Cardiac muscle cell (in vitro differentiated cells and primary cell): ENCODE measurements around the gene HSD3B2. TPM values are rescaled to one million over a fixed set of nuclear protein-coding genes. Genes with fewer than 3 reads are reported as not detected.
"Not testable (repeated sequence)": the region's sequence is repeated elsewhere in the genome, so short reads cannot be mapped to it uniquely, and the experiment has no call there.

ENCODE experiments used
- DNase-seq, 2 donors: peaks; one replicate each; pipeline versions ENCODE4 v3.0.0 to v3.0.0-alpha.2; 2010 to 2017; ENCODE audit warnings: low read depth in 1 of 2, low spot score in 1 of 2
- H3K27ac ChIP-seq: fragments of 200-600 bp; sonication (generic); 2 replicates; pipeline ENCODE4 v1.5.1; 2016
- H3K27me3 ChIP-seq: fragments of 200-600 bp; sonication (generic); 2 replicates; pipeline ENCODE4 v1.6.0; 2016; ENCODE audit warnings: control low read depth
- H3K36me3 ChIP-seq: fragments of 200-600 bp; sonication (generic); 2 replicates; pipeline ENCODE4 v1.5.1; 2016; ENCODE audit warnings: control low read depth
- H3K4me1 ChIP-seq: fragments of 200-600 bp; sonication (generic); 2 replicates; pipeline ENCODE4 v1.8.1; 2017; ENCODE audit warnings: low read depth, mild to moderate bottlenecking, mixed run types
- H3K4me3 ChIP-seq: fragments of 200-600 bp; sonication (generic); 2 replicates; pipeline ENCODE4 v1.5.1; 2016; ENCODE audit warnings: mild to moderate bottlenecking
- H3K9me3 ChIP-seq: fragments of 200-600 bp; sonication (generic); 2 replicates; pipeline ENCODE4 v1.5.1; 2017; ENCODE audit warnings: low read depth, mild to moderate bottlenecking, control low read depth
- polyA plus RNA-seq: library from polyadenylated mRNA; unstranded; fragments of >200 nt; fragmentation: Nextera tagmentation; extraction: Ambion mirVana; gene quantifications from 2 replicates; pipeline ENCODE4 v1.2.1, GENCODE V29; 2016
- total RNA-seq: library from RNA; depleted of rRNA; stranded (reverse); fragments of >200 nt; gene quantifications from 2 replicates; pipeline ENCODE4 v1.2.3, GENCODE V29; 2016
- TF ChIP-seq, protein P1 (sequence below): IDR thresholded peaks from 2 replicates; pipeline ENCODE4 v1.5.1; 2012; ENCODE audit warnings: low read depth, mild to moderate bottlenecking, low read length

Gene HSD3B2
- total and polyA plus RNA-seq, 2 experiments from 2014 or later = 0.42 TPM; not detected in 1

DNA sequence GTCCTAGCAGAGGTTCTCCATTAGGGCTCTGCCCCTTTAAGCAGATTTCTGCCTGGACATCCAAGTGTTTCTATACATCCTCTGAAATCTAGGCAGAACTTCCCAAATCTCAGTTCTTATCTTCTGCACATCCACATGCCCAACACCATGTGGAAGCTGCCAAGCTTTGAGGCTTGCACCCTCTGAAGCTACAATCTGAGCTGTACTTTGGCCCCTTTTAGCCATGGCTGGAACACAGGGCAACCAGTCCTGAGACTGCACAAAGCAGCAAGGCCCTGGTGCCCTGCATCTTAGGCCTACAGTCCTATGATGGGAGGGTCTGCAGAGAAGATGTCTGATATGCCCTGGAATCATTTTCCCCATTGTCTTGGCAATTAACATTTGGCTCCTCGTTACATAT is 38.4 kb upstream of the HSD3B2 start:
- H3K4me3 ChIP-seq = no peak overlapping the region
- H3K4me1 ChIP-seq = no peaks in the 10 kb centered on the region
- H3K36me3 ChIP-seq = no peaks in the 10 kb centered on the region
- no peak overlapping the region for H3K27ac ChIP-seq
- TF ChIP-seq, protein P1, sequence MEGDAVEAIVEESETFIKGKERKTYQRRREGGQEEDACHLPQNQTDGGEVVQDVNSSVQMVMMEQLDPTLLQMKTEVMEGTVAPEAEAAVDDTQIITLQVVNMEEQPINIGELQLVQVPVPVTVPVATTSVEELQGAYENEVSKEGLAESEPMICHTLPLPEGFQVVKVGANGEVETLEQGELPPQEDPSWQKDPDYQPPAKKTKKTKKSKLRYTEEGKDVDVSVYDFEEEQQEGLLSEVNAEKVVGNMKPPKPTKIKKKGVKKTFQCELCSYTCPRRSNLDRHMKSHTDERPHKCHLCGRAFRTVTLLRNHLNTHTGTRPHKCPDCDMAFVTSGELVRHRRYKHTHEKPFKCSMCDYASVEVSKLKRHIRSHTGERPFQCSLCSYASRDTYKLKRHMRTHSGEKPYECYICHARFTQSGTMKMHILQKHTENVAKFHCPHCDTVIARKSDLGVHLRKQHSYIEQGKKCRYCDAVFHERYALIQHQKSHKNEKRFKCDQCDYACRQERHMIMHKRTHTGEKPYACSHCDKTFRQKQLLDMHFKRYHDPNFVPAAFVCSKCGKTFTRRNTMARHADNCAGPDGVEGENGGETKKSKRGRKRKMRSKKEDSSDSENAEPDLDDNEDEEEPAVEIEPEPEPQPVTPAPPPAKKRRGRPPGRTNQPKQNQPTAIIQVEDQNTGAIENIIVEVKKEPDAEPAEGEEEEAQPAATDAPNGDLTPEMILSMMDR = no peak
- no peaks in the 10 kb centered on the region for H3K27me3 ChIP-seq
- H3K9me3 ChIP-seq = no peaks in the 10 kb centered on the region
- DNase-seq = no peak

DNA sequence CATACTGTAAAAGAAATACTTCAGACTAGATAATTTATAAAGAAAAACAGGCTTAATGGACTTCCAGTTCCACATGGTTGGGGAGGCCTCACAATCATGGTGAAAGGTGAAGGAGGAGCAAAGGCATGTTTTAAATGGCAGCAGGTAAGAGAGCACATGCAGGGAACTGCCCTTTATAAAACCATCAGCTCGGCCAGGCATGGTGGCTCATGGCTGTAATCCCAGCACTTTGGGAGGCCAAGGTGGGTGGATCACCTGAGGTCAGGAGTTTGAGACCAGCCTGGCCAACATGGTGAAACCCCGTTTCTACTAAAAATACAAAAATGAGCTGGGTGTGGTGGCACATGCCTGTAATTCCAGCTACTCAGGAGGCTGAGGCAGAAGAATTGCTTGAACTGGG is 37.4 kb upstream of the HSD3B2 start:
- H3K4me1 ChIP-seq, H3K27ac ChIP-seq, H3K9me3 ChIP-seq, H3K36me3 ChIP-seq, H3K4me3 ChIP-seq, DNase-seq, H3K27me3 ChIP-seq: not testable (repeated sequence)

DNA sequence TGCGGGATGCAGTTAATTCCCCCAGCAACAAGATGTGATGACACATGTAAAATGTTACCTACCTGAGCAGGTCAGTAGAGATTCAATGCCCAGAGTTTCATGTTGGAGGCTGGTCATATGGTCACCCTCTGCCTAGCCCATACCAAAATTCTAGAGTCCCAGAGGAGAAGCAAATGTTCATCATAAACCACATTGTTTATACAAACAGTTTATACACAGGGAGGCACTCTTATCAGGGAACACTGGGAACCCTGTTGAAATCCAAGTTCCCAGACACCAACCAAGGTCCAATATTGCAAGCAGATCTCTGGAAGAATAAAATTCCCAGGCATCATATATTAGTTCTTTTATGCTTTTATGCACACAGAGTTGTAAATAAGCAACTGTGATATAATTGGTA is 35.8 kb upstream of the HSD3B2 start:
- H3K9me3 ChIP-seq = no peaks in the 10 kb centered on the region

DNA sequence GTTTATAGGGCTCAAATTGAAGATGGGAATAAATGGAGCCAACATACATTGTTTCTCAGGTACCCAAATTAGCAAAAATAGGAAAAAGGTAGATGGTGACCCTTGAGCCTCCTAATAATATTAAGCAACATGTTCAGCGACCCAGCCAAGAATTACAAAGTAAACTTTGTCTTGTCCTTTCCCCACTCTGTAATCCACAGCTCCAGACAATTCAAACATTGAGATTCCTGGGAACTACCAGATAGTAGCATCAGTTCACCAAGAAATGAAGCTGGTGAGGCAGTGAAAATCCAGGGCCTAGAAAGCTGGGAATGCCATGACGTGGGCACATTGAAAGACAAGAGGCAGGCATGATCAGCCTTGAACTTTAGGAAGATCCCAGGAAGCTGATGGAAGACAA is 34.6 kb upstream of the HSD3B2 start:
- TF ChIP-seq, protein P1 = no peak
- Histone ChIP-seq H3K27ac (no peak overlapping the region), H3K36me3 (no peaks in the 10 kb centered on the region), H3K27me3 (no peaks in the 10 kb centered on the region), H3K4me3 (no peak overlapping the region), H3K4me1 (no peaks in the 10 kb centered on the region), H3K9me3 (no peaks in the 10 kb centered on the region)
- DNase-seq = no peak

More for the DNA sequence above, 35.8 kb upstream of the HSD3B2 start:
- no peaks in the 10 kb centered on the region for H3K27me3 ChIP-seq
- TF ChIP-seq, protein P1 = no peak
- no peaks in the 10 kb centered on the region for H3K36me3 ChIP-seq
- H3K4me1 ChIP-seq = no peaks in the 10 kb centered on the region
- no peak overlapping the region for H3K27ac ChIP-seq
- H3K4me3 ChIP-seq = no peak overlapping the region
- no peak for DNase-seq

DNA sequence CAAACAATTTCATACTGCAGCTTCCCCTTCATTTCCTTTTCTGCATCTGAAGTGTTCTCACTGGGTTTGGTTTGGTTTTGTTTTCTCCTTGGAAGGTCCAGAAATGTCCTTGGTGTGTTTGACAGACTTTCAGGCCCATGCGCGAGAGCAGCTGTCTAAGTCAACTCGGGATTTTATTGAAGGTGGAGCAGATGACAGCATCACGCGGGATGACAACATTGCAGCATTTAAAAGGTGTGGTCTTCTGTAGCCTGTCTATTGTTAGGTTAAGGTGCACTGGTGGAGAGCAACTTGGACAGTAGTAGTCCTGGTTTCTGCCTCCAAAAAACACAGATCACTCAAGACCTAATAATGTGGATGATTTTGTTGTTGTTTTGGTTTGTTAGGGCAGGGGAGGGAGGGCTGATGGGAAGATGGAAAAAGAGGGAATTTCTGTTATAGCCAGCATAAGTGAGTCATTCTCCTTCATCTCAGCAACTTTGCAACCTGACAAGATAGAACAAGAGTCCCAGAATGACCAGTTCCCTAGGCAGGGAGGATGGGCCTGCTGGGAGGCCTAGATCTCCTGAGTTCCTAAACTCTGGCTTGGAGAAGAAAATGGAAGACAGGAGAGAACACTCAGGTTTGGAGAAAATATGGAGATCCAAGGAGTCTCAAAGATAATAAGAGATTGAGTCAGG is 33.8 kb upstream of the HSD3B2 start:
- no peaks in the 10 kb centered on the region for H3K36me3 ChIP-seq
- H3K4me3 ChIP-seq = no peak overlapping the region
- no peaks in the 10 kb centered on the region for H3K4me1 ChIP-seq
- no peaks in the 10 kb centered on the region for H3K27me3 ChIP-seq
- no peaks in the 10 kb centered on the region for H3K9me3 ChIP-seq
- no peak for DNase-seq
- H3K27ac ChIP-seq = no peak overlapping the region
- TF ChIP-seq, protein P1 = no peak

DNA sequence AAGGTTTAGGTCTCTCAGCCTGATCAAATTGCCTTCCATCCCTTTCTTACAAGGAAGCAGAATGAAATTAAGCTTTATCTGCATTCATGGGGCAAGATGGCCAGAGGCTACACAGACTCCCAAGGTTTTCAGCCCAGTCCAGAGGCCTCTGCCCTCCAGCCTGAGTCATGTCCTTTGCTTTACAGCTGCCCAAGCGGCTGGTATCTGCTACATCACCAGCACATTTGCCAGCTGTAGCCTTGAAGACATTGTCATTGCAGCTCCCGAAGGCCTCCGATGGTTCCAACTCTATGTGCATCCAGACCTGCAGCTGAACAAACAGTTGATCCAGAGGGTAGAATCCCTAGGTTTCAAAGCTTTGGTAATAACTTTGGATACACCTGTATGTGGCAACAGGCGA is 30.4 kb upstream of the HSD3B2 start:
- no peaks in the 10 kb centered on the region for H3K27me3 ChIP-seq
- no peaks in the 10 kb centered on the region for H3K36me3 ChIP-seq
- TF ChIP-seq, protein P1 = no peak
- DNase-seq = no peak
- no peaks in the 10 kb centered on the region for H3K4me1 ChIP-seq
- H3K4me3 ChIP-seq = no peak overlapping the region
- no peak overlapping the region for H3K27ac ChIP-seq
- no peaks in the 10 kb centered on the region for H3K9me3 ChIP-seq
